ENCODE results near the gene PARN.

The PARN gene

DNA sequence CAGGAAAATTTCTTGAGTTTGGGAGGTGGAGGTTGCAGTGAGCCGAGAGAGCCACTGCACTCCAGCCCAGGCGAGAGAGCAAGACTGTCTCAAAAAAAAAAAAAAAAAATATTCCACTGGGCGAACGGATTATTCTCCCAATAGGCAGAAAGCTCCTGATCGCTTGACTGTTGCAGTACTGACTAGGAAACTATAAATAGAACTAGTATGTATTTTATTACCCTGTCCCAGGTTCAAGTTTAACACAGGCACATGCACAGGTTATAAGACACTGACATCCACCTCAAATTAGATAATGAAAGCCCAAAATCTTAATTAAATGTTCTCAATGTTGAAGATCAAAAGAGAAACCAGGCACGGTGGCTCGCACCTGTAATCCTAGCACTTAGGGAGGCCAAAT lies 11.5 kb downstream of the PARN start:
- Histone ChIP-seq H3K36me3 (ENCODE audit: control insufficient read depth in 2 of 2, insufficient read depth in 1 of 2, low read length in 2 of 2) (peaks cover 54 to 79% of the 10 kb centered on the region in 2 experiments), H3K27ac (ENCODE audit: extremely low read depth, low read depth, low read length) (no peak overlapping the region), H3K4me1 (ENCODE audit: control insufficient read depth, insufficient read depth, low read length) (no peaks in the 10 kb centered on the region), H3K4me3 (ENCODE audit: low read depth, low read length) (no peak overlapping the region), H3K9me3 (ENCODE audit: control insufficient read depth, insufficient read depth, low read depth, low read length) (no peaks in the 10 kb centered on the region)
- CTCF ChIA-PET = interaction anchor here (0.6 kb wide), 1 partner anchor 1257 kb away, joined by 3 read pairs; no protein-coding TSS in a partner anchor
- POLR2A ChIA-PET = no interaction called here
- no peak for TF ChIP-seq ZNF776 (tag by site-specific recombination; IDR thresholded peaks at IDR 0.05; ENCODE audit: borderline replicate concordance)
- no peak for TF ChIP-seq ZNF623 (tag by site-specific recombination; IDR thresholded peaks at IDR 0.05)
- TF ChIP-seq ZNF747 (tag by site-specific recombination; IDR thresholded peaks at IDR 0.05) = no peak
- TF ChIP-seq ZNF214 (tag by site-specific recombination; IDR thresholded peaks at IDR 0.05; ENCODE audit: borderline replicate concordance) = no peak
- no peak for TF ChIP-seq ZNF302 (tag by site-specific recombination; IDR thresholded peaks at IDR 0.05; ENCODE audit: low read depth)
- TF ChIP-seq ZNF530 (tag by site-specific recombination; IDR thresholded peaks at IDR 0.05; ENCODE audit: low read depth) = no peak
- TF ChIP-seq ZBTB20 (tag by site-specific recombination; IDR thresholded peaks at IDR 0.05) = no peak
- no peak for TF ChIP-seq ZNF37A (tag by site-specific recombination; IDR thresholded peaks at IDR 0.05)
- TF ChIP-seq, protein P1, sequence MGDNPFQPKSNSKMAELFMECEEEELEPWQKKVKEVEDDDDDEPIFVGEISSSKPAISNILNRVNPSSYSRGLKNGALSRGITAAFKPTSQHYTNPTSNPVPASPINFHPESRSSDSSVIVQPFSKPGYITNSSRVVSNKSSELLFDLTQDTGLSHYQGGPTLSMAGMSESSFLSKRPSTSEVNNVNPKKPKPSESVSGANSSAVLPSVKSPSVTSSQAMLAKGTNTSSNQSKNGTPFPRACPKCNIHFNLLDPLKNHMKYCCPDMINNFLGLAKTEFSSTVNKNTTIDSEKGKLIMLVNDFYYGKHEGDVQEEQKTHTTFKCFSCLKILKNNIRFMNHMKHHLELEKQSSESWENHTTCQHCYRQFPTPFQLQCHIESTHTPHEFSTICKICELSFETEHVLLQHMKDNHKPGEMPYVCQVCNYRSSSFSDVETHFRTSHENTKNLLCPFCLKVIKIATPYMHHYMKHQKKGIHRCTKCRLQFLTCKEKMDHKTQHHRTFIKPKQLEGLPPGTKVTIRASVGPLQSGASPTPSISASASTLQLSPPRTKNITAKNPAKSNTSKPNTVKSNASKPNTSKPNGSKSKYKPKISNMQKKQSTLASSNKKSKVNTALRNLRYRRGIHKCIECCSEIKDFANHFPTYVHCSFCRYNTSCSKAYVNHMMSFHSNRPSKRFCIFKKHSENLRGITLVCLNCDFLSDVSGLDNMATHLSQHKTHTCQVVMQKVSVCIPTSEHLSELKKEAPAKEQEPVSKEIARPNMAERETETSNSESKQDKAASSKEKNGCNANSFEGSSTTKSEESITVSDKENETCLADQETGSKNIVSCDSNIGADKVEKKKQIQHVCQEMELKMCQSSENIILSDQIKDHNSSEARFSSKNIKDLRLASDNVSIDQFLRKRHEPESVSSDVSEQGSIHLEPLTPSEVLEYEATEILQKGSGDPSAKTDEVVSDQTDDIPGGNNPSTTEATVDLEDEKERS (tag by site-specific recombination; IDR thresholded peaks at IDR 0.05) = no peak
- TF ChIP-seq, protein P2, sequence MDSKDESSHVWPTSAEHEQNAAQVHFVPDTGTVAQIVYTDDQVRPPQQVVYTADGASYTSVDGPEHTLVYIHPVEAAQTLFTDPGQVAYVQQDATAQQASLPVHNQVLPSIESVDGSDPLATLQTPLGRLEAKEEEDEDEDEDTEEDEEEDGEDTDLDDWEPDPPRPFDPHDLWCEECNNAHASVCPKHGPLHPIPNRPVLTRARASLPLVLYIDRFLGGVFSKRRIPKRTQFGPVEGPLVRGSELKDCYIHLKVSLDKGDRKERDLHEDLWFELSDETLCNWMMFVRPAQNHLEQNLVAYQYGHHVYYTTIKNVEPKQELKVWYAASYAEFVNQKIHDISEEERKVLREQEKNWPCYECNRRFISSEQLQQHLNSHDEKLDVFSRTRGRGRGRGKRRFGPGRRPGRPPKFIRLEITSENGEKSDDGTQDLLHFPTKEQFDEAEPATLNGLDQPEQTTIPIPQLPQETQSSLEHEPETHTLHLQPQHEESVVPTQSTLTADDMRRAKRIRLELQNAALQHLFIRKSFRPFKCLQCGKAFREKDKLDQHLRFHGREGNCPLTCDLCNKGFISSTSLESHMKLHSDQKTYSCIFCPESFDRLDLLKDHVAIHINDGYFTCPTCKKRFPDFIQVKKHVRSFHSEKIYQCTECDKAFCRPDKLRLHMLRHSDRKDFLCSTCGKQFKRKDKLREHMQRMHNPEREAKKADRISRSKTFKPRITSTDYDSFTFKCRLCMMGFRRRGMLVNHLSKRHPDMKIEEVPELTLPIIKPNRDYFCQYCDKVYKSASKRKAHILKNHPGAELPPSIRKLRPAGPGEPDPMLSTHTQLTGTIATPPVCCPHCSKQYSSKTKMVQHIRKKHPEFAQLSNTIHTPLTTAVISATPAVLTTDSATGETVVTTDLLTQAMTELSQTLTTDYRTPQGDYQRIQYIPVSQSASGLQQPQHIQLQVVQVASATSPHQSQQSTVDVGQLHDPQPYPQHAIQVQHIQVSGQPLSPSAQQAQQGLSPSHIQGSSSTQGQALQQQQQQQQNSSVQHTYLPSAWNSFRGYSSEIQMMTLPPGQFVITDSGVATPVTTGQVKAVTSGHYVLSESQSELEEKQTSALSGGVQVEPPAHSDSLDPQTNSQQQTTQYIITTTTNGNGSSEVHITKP (tag by site-specific recombination; IDR thresholded peaks at IDR 0.05) = no peak
- no peak for TF ChIP-seq ZNF341 (tag by site-specific recombination; IDR thresholded peaks at IDR 0.05; ENCODE audit: low read depth)

DNA sequence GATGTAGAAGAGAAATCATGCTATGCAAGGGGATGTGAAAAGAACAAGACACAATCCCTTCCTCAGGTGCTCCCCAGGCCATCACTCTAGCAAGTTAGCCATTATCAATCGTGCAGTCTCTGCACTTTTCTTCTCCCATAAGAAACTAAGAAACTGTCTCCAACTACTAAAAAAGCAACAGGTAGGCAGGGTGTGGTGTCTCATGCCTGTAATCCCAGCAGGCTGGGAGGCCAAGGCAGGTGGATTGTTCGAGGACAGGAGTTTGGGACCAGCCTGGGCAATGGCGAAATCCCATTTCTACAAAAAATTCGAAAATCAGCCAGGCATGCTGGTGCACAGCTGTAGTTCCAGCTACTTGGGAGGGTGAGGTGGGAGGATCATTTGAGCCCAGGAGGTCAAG lies 13.8 kb downstream of the PARN start:
- CTCF ChIA-PET = interaction anchor here (0.6 kb wide), 1 partner anchor 15 kb away, joined by 4 read pairs; no protein-coding TSS in a partner anchor

DNA sequence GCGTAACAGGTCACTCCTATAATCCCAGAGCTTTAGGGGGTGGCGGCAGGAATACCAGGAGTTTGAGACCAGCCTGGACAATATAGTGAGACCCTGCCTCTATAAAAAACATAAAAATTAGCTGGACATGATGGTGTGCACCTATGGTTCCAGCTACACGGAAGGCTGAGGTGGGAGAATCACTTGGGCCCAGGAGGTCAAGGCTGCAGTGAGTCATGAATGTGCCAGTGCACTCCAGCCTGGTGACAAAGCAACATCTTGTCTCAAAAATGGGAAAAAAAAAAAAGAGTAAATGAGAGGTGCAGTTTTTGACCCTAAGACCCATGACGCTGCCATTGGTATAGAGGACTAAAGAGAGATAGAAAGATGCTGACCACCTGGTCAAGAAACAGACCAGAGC lies 16.1 kb downstream of the PARN start:
- H3K4me1 ChIP-seq (ENCODE audit: control insufficient read depth, insufficient read depth, low read length) = no peaks in the 10 kb centered on the region
- POLR2A ChIA-PET = no interaction called here
- TF ChIP-seq, protein P3, sequence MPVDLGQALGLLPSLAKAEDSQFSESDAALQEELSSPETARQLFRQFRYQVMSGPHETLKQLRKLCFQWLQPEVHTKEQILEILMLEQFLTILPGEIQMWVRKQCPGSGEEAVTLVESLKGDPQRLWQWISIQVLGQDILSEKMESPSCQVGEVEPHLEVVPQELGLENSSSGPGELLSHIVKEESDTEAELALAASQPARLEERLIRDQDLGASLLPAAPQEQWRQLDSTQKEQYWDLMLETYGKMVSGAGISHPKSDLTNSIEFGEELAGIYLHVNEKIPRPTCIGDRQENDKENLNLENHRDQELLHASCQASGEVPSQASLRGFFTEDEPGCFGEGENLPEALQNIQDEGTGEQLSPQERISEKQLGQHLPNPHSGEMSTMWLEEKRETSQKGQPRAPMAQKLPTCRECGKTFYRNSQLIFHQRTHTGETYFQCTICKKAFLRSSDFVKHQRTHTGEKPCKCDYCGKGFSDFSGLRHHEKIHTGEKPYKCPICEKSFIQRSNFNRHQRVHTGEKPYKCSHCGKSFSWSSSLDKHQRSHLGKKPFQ (tag by site-specific recombination; IDR thresholded peaks at IDR 0.05) = no peak
- TF ChIP-seq ZNF555 (tag by site-specific recombination; conservative IDR thresholded peaks at IDR 0.05) = no peak
- TF ChIP-seq ZNF366 (tag by site-specific recombination; conservative IDR thresholded peaks at IDR 0.05) = no peak
- TF ChIP-seq ZNF843 (tag by site-specific recombination; IDR thresholded peaks at IDR 0.05) = no peak
- no peak for TF ChIP-seq EGR2 (tag by site-specific recombination; IDR thresholded peaks at IDR 0.05; ENCODE audit: low read depth)
- TF ChIP-seq ZNF138 (tag by site-specific recombination; IDR thresholded peaks at IDR 0.05; ENCODE audit: borderline replicate concordance) = no peak
- TF ChIP-seq, protein P4, sequence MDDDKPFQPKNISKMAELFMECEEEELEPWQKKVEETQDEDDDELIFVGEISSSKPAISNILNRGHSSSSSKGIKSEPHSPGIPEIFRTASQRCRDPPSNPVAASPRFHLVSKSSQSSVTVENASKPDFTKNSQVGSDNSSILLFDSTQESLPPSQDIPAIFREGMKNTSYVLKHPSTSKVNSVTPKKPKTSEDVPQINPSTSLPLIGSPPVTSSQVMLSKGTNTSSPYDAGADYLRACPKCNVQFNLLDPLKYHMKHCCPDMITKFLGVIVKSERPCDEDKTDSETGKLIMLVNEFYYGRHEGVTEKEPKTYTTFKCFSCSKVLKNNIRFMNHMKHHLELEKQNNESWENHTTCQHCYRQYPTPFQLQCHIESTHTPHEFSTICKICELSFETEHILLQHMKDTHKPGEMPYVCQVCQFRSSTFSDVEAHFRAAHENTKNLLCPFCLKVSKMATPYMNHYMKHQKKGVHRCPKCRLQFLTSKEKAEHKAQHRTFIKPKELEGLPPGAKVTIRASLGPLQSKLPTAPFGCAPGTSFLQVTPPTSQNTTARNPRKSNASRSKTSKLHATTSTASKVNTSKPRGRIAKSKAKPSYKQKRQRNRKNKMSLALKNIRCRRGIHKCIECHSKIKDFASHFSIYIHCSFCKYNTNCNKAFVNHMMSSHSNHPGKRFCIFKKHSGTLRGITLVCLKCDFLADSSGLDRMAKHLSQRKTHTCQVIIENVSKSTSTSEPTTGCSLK (tag by site-specific recombination; IDR thresholded peaks at IDR 0.05) = no peak
- CTCF ChIA-PET = interaction anchor here (0.6 kb wide), 1 partner anchor 349 kb away, joined by 3 read pairs; no protein-coding TSS in a partner anchor
- H3K27ac ChIP-seq (ENCODE audit: extremely low read depth, low read depth, low read length) = no peak overlapping the region
- H3K9me3 ChIP-seq (ENCODE audit: control insufficient read depth, insufficient read depth, low read depth, low read length) = no peaks in the 10 kb centered on the region
- peaks cover 66 to 80% of the 10 kb centered on the region in 2 experiments for H3K36me3 ChIP-seq (ENCODE audit: control insufficient read depth in 2 of 2, insufficient read depth in 1 of 2, low read length in 2 of 2)
- H3K4me3 ChIP-seq (ENCODE audit: low read depth, low read length) = no peak overlapping the region

More for the DNA sequence above, 13.8 kb downstream of the PARN start:
- H3K4me3 ChIP-seq (ENCODE audit: low read depth, low read length) = no peak overlapping the region
- H3K36me3 ChIP-seq (ENCODE audit: control insufficient read depth in 2 of 2, insufficient read depth in 1 of 2, low read length in 2 of 2) = peaks cover 62 to 71% of the 10 kb centered on the region in 2 experiments
- no peak overlapping the region for H3K27ac ChIP-seq (ENCODE audit: extremely low read depth, low read depth, low read length)
- no peaks in the 10 kb centered on the region for H3K4me1 ChIP-seq (ENCODE audit: control insufficient read depth, insufficient read depth, low read length)
- POLR2A ChIA-PET = no interaction called here
- TF ChIP-seq SCRT2 (tag by site-specific recombination; IDR thresholded peaks at IDR 0.05) = peak; percentile 93
- no peak for TF ChIP-seq ZIC2 (tag by site-specific recombination; IDR thresholded peaks at IDR 0.05)
- TF ChIP-seq SCRT1 (tag by site-specific recombination; IDR thresholded peaks at IDR 0.05; ENCODE audit: borderline replicate concordance) = peak; percentile 80
- no peaks in the 10 kb centered on the region for H3K9me3 ChIP-seq (ENCODE audit: control insufficient read depth, insufficient read depth, low read depth, low read length)

All from HEK293 (cell line).